Stimulated activated CD4-positive, alpha-beta T cell treated with anti-CD3 and anti-CD28 coated beads, Interleukin-15, amount 100 ng/mL, for 1 hour (primary cell): ENCODE data around the gene PRKN.

ENCODE experiments used
- DNase-seq, 2 donors: peaks; one replicate each; pipeline ENCODE4 v3.0.0-alpha.2; 2020; ENCODE audit warnings: low read depth in 1 of 2, low spot score in 1 of 2

The PRKN gene

DNA sequence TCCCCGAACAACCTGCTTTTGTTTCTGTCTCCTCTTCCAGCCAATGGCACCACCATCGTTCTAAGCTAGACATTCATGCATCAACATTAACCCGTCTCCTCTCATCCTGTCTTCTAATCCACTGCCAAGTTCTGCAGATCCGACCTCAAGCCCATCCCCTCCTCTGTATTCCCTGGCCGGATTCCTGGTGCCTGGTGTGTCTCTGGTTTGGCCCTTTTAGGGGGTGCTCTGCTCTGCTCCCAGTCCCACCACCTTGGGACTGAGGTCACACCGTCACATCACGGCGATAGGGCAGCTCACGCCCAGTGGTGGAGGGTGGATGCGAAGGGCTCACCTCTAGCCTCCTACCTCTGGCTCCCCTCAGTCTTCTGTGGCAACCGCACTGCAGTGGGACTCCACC is 1351.2 kb downstream of the PRKN start:
- DNase-seq = no peak

GRCh38 chr6:161374971-161375873 is 1352.3 kb downstream of the PRKN start:
- DNase-seq = no peak

DNA sequence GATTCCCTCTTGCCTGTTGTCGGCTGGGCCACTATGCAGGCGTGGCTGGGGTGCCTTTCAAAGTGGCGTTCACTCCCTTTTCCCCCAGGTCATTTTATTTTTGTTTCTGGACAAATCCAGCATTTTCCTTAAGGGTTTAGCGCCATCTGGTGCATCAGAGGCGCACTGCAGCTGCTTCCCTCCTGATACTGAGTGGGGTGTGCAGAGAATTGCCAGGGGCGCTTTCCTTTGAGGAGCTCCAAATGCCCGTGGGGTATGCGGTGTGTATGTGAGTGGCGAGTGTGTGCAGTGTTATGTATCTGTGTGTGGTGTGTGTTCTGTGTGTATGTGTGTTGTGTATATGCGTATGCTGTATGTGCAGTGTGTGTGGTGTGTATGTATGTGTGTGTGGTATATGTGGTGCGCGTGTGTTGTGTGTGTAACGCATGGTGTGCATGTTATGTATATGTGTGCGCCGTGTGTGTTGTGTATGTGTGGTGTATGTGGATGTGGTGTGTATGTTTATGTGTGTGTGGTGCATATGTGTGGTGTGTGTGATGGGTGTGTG is 1353.6 kb downstream of the PRKN start:
- DNase-seq = peak; percentile 19 to 29

- no peak for DNase-seq
Observed at GRCh38 chr6:161372422-161372793, 1355.2 kb downstream of the PRKN start.

GRCh38 chr6:161370880-161371279 is 1356.7 kb downstream of the PRKN start:
- DNase-seq = peak in 1 of 2 donors; percentile 36

DNA sequence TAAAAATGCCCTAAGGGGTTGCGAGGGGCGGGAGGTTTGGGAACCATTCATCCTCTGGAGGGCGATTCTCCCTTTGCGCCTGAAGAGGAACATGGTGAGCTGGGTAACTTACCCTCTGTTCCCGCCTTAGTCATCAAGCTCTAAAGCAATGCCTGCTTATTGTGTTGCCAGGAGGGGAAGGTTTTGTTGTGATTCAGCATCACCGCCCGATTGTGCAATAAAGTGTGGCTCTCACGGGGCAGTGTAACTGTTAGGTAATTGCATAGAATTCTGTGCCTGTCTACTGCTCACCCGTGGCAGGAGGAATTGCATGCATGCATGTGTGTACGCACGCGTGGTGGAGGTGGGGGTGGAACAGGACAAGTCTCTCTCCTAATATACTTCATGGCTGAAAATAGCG is 1358.2 kb downstream of the PRKN start:
- DNase-seq = no peak

DNA sequence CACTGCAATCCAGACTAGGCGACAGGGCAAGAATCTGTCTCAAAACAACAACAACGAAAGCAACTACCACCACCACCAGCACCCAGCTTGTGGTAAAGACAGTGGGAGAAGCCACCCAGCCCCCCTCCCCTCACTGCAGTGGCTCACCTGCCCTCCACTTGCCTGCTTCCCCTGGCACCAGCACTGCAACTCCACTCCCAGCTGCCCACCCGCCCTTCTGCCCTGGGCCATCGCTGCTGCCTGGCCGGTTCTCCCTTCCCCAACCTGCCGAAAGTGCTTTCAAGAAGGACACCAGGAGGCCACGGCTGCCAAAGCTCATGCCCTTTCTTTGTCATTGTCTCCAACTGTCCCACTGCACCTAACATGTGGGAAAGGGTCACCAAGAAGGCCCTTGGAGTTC is 1359.1 kb downstream of the PRKN start:
- no peak for DNase-seq

DNA sequence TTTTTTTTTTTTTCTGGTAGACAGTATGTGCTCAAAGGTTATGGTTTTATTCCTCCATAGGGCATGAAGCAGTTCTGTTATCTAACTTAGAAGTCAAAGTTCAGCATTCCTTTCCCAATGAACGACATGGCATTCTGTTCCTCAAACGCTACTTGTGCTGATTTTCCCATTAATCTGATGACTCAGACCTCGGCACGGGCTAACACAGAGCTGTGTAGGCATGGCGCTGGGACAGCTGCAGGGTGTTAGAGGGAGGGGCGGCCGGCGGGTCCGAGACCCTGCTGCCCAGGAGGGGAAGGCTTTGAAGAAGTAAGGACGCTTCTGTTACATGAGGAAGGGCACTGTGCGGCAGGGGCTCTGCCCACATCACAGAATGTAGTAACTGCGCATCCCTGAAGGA is 1360.1 kb downstream of the PRKN start:
- DNase-seq = no peak

- DNase-seq = no peak
Observed at GRCh38 chr6:161366301-161366923, 1361.2 kb downstream of the PRKN start.

- DNase-seq = no peak
Observed at GRCh38 chr6:161365633-161366032, 1361.9 kb downstream of the PRKN start.

DNA sequence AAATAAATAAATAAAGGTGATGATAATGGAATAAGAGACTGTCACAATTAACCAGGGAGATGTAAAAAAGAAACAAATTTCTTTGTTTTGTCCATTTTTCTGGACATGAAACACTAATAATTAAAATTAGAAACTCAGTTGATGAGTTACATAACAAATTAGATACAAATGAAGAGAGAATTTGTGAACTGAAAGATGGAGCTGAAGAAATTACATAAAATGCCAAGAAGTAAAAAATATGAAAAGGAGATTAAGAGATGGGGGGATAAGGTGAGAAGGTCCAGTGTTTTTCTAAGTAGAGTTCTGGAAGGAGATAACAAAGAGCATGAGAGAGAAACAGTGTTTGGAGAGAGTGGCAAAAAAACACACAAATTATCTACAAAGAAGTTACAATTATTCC is 1364.3 kb downstream of the PRKN start:
- no peak for DNase-seq

DNA sequence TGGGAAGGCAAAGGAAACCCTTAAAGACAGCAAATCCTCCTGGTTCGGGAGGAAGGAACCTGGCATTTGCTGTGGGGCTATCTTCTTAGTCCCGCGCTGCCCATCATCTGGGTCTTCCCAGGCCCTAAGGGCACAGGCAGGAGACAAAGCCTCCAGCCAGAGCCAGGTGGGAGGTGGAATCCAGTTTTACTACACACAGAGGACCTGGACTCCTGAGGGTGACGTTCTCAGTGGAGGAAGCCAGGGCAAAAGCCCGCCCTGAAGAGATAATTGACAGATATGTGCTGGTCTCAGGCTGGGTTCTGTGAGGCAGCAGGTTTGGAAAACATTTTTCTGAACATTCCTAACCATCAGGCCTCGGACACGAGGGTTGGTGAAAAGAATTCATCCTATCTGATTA is 1365.3 kb downstream of the PRKN start:
- DNase-seq = no peak

DNA sequence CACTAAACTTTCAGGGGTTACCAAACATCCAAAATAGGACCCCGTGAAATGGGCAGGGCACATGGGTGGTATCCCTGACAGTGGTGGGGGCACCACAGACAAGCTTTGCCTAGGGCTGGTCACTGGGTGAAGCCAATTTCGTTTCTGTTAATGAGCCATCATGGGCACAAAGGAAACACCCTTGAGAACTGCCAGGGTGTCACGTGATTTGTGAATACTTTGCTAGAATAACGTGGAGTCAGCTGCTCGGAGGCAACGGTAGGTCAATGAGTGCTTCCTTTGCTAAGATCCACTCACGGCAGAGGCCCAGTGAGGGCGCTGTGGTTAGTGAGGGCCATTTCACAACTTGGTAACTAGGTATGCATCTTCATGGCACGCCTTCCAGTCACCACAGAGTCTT is 1366.0 kb downstream of the PRKN start:
- DNase-seq = no peak

DNA sequence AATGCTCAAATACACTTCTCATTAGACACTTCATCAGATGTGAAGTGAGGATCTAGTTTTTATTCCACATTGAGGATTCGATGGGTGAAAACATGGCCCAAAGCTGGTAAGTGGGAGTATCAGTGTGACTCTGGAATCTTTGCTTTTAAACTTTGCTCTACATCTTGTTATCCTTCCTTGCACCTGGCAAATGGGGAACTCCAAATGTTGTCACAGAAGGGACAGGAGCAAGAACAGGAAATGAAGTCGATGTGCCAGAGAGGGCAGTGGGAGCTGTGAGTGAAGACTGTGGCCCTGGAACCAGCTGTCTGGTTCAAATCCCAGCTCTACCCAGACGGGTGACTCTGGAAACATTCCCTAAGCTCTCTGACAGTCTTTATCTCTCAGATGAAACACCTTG is 1367.0 kb downstream of the PRKN start:
- no peak for DNase-seq

DNA sequence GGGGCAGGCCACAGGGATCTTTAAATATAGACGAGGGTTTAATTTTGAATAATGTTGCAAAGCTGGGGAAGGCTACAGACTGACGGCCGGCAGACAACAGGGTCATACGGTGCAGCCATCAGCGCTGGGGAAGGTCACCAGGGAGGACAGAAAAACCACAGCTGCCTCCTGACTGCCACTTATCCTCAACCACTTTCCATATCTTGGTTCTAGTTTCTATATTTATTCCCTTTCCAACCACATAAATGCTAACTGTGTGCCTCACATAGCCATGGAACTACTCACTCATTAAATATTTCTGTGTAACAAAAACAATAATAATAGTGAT is 1368.0 kb downstream of the PRKN start:
- no peak for DNase-seq

DNA sequence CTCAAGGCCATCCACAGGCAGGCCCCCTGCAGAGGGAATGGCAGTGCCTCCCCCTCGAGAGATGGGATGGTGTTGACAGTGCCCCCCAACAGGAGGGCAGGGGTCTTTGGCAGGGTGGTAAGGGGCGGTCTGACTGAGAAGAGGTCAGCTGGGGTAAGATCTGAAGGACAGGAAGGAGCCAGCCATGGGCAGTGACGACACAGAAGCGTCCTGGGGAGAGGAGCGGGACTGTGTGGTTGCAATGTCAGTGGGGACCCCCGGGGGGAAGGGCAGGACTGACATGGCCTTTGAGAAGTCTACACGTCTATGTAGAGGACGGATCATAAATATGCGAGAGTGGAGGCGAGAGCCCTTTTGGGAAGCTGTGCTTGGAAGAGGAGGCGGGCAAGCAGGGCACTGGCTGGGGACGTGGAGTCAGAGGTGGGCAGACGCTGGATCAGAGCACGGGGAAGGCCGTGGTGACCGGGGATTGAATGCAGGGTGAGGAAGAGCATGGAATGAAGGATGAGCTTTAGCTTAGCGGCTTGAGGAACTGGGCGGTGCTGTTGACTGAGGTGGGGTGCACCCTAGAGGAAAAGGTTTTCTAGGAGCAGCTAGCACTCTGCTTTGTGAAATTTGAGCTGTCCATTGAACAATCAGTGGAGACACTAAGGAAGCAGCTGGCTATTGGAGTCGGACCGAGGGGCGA is 1371.3 kb downstream of the PRKN start:
- DNase-seq = no peak

DNA sequence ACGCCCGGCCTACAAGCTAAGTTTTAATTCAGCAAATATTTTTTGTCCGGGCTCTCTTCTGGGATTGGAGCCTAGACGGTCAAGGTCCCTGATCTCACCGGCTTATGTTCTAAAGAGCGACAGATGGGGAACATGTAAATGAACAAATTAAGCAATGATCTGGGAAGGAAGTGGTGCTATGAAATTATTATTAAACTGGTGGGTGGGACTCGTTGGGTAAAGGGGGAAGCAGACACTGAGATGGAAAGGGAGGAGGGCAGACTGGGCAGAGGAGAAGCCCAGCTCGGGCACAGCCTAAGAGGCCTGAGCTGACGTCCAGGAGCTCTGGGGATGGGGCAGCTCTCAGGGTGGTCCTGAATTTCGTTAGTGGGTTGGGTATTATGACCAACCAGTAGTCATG is 1371.9 kb downstream of the PRKN start:
- no peak for DNase-seq

DNA sequence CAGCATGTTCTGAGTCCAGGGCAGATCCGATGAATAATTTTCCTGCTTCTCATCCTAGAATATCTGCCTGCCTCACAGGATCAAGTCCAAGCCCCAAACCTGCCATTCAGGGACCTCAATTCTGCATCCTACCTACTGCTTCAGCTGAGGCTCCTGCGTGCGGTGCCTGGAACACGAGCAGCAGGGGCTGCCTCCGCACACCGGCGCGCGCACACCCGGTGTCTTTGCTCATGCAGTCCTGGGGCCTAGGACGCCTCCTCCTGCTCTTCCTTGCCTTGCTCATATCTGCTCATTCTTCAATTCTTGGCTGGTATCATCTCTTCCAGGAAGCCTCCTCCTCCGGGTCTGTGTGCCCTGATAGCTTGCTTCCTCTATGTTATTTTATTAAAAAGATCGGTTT is 1372.6 kb downstream of the PRKN start:
- no peak for DNase-seq

- no peak for DNase-seq
Observed at GRCh38 chr6:161354276-161354840, 1373.2 kb downstream of the PRKN start.

- no peak for DNase-seq
Observed at GRCh38 chr6:161353208-161353613, 1374.4 kb downstream of the PRKN start.

DNA sequence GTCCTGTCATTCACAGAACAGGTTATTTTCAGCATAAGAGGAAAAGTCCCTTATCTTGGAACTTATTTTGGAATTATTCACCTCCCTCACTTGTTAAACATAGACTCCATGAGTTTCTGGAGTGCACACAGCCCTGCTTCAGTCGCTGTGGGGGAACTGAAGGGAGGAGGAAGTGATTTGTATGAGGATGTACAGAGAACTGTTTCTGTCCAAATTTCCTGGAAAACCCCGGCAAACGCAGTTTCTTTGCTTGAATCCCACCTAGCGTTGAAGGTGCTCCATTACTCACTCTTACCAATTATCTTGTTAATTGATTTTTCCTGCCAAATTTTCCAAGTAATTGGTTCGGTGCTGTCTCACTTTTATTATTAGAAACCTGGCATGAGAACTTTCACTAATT is 1375.7 kb downstream of the PRKN start:
- DNase-seq = no peak

DNA sequence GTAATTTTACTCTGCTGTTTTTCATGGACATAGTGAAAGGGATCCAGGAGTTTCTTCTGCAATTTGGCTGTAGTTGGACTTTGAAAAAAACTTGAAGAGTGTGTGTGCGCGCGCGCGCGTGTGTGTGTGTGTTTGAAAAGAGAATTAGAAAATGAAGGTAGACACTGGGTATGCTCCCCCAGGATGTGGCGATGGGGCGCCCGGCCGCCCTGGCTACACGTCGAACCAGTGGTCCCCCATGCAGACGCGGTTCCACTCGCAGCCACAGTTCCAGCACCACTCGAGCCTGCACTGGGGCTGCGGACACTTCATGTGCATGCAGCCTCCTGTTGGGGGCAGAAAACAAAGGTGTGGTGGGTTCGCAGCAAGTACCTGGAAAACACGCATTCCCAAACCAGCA is 1377.7 kb downstream of the PRKN start:
- no peak for DNase-seq
